Measurements from ENCODE around the gene PLTP. TPM values are rescaled to one million over a fixed set of nuclear protein-coding genes. Genes with fewer than 3 reads are reported as not detected.
"Not testable (repeated sequence)": the region's sequence is repeated elsewhere in the genome, so short reads cannot be mapped to it uniquely, and the experiment has no call there.

The PLTP gene
- total RNA-seq, 1 experiment from 2014 or later = 17.7 TPM

DNA sequence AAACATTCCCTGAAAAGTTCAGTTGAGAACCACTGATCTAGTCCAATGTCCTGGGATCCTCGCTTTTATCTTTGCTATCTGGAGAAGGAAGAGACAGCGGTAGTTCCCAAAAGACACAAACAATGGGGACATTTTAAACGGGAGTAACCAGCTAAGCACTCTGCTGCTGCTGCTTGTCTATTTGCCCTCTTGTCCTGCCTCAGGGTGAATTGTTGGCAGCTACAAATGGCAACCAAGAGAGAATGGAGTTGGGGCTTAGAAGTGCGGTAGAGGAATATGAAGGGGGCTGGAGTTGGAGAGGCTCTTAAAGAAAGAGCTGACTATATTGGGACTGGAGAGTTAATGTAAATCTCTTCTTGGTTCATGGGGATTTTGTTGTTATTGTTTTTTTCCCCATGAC lies 37.4 kb downstream of the PLTP start:
- intact Hi-C loops (cut with micrococcal nuclease; ENCODE audit: unreplicated experiment) = no loop called here
- Histone ChIP-seq H3K27me3 (ENCODE audit: control insufficient read depth, insufficient read depth, low read length) (no peaks in the 10 kb centered on the region), H3K4me1 (ENCODE audit: control insufficient read depth, insufficient read depth, low read length) (no peaks in the 10 kb centered on the region), H3K9me3 (ENCODE audit: control insufficient read depth, insufficient read depth, low read depth, low read length) (no peaks in the 10 kb centered on the region), H3K36me3 (ENCODE audit: control insufficient read depth, insufficient read depth, low read length) (no peaks in the 10 kb centered on the region), H3K27ac (ENCODE audit: low read length) (no peak overlapping the region), H3K4me3 (ENCODE audit: low read depth in 2 of 2, low read length in 2 of 2) (no peak overlapping the region)
- CTCF ChIA-PET = no interaction called here
- no peak for DNase-seq (ENCODE audit: low read depth, low spot score)
- no TSS peak for BruUV-seq (replicated peaks)
- TF ChIP-seq SIN3A (IDR thresholded peaks at IDR 0.05; ENCODE audit: borderline replicate concordance, insufficient read depth, low read depth, low read length) = no peak
- no peak for TF ChIP-seq POLR2AphosphoS5 (IDR thresholded peaks at IDR 0.05; ENCODE audit: low read depth, low read length)
- TF ChIP-seq, protein P1, sequence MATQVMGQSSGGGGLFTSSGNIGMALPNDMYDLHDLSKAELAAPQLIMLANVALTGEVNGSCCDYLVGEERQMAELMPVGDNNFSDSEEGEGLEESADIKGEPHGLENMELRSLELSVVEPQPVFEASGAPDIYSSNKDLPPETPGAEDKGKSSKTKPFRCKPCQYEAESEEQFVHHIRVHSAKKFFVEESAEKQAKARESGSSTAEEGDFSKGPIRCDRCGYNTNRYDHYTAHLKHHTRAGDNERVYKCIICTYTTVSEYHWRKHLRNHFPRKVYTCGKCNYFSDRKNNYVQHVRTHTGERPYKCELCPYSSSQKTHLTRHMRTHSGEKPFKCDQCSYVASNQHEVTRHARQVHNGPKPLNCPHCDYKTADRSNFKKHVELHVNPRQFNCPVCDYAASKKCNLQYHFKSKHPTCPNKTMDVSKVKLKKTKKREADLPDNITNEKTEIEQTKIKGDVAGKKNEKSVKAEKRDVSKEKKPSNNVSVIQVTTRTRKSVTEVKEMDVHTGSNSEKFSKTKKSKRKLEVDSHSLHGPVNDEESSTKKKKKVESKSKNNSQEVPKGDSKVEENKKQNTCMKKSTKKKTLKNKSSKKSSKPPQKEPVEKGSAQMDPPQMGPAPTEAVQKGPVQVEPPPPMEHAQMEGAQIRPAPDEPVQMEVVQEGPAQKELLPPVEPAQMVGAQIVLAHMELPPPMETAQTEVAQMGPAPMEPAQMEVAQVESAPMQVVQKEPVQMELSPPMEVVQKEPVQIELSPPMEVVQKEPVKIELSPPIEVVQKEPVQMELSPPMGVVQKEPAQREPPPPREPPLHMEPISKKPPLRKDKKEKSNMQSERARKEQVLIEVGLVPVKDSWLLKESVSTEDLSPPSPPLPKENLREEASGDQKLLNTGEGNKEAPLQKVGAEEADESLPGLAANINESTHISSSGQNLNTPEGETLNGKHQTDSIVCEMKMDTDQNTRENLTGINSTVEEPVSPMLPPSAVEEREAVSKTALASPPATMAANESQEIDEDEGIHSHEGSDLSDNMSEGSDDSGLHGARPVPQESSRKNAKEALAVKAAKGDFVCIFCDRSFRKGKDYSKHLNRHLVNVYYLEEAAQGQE (IDR thresholded peaks at IDR 0.05; ENCODE audit: insufficient read depth in 1 of 2, low read depth in 2 of 2, low read length in 1 of 2) = no peak
- no peak for TF ChIP-seq CTCF (IDR thresholded peaks at IDR 0.05)
- TF ChIP-seq TCF7L2 (IDR thresholded peaks at IDR 0.05; ENCODE audit: low read depth, low read length) = no peak
- in situ Hi-C loops (cut with HindIII; ENCODE audit: low pct_unique_long_range_greater_than_20kb, low sequenced_read_pairs) = no loop called here
- no peak for ATAC-seq
- POLR2A ChIA-PET = interaction anchor here (0.5 kb wide), 1 partner anchor 55 kb away, joined by 4 read pairs; no protein-coding TSS in a partner anchor

DNA sequence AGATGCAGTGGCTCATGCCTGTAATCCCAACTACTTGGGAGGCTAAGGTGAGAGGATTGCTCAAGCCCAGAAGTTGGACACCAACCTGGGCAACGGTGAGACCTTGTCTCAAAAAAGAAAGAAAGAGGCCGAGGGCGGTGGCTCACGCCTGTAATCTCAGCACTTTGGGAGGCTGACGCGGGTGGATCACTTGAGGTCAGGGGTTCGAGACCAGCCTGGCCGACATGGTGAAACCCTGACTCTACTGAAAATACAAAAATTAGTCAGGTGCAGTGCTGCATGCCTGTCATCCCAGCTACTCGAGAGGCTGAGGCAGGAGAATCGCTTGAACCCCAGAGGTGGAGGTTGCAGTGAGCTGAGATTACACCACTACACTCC lies 37.9 kb downstream of the PLTP start:
- H3K27me3 ChIP-seq (ENCODE audit: control insufficient read depth, insufficient read depth, low read length); in situ Hi-C loops (cut with HindIII; ENCODE audit: low pct_unique_long_range_greater_than_20kb, low sequenced_read_pairs); H3K4me3 ChIP-seq (ENCODE audit: low read depth in 2 of 2, low read length in 2 of 2); BruUV-seq (replicated peaks); H3K36me3 ChIP-seq (ENCODE audit: control insufficient read depth, insufficient read depth, low read length); ATAC-seq; H3K4me1 ChIP-seq (ENCODE audit: control insufficient read depth, insufficient read depth, low read length); CTCF ChIA-PET; H3K27ac ChIP-seq (ENCODE audit: low read length); H3K9me3 ChIP-seq (ENCODE audit: control insufficient read depth, insufficient read depth, low read depth, low read length); POLR2A ChIA-PET; DNase-seq (ENCODE audit: low read depth, low spot score); intact Hi-C loops (cut with micrococcal nuclease; ENCODE audit: unreplicated experiment): not testable (repeated sequence)

GRCh38 chr20:45873409-45874103 lies 38.4 kb downstream of the PLTP start:
- BruUV-seq (replicated peaks) = no TSS peak
- ATAC-seq = no peak
- no peak for TF ChIP-seq CTCF (IDR thresholded peaks at IDR 0.05)
- no peak for TF ChIP-seq POLR2AphosphoS5 (IDR thresholded peaks at IDR 0.05; ENCODE audit: low read depth, low read length)
- TF ChIP-seq, protein P1 (IDR thresholded peaks at IDR 0.05; ENCODE audit: insufficient read depth in 1 of 2, low read depth in 2 of 2, low read length in 1 of 2) = no peak
- no peak for TF ChIP-seq SIN3A (IDR thresholded peaks at IDR 0.05; ENCODE audit: borderline replicate concordance, insufficient read depth, low read depth, low read length)
- TF ChIP-seq TCF7L2 (IDR thresholded peaks at IDR 0.05; ENCODE audit: low read depth, low read length) = no peak
- CTCF ChIA-PET = no interaction called here
- no peaks in the 10 kb centered on the region for H3K4me1 ChIP-seq (ENCODE audit: control insufficient read depth, insufficient read depth, low read length)
- intact Hi-C loops (cut with micrococcal nuclease; ENCODE audit: unreplicated experiment) (no loop called here), in situ Hi-C loops (cut with HindIII; ENCODE audit: low pct_unique_long_range_greater_than_20kb, low sequenced_read_pairs) (no loop called here)
- H3K36me3 ChIP-seq (ENCODE audit: control insufficient read depth, insufficient read depth, low read length) = no peaks in the 10 kb centered on the region
- no peak overlapping the region for H3K4me3 ChIP-seq (ENCODE audit: low read depth in 2 of 2, low read length in 2 of 2)
- no peak for DNase-seq (ENCODE audit: low read depth, low spot score)
- H3K27me3 ChIP-seq (ENCODE audit: control insufficient read depth, insufficient read depth, low read length) = no peaks in the 10 kb centered on the region
- H3K9me3 ChIP-seq (ENCODE audit: control insufficient read depth, insufficient read depth, low read depth, low read length) = no peaks in the 10 kb centered on the region
- POLR2A ChIA-PET = no interaction called here
- no peak overlapping the region for H3K27ac ChIP-seq (ENCODE audit: low read length)

Measured in Panc1 (cell line).